Adrenal gland (tissue), 5 donors: Measurements from ENCODE around the gene RMDN3.

Source experiments
- CTCF ChIP-seq, 6 experiments: fragments of 450-650 bp in 4 of 6; fragments of 200-600 bp in 2 of 6; sonication (generic) in 1 of 6; IDR thresholded peaks; 1 replicate in 5 of 6; 2 replicates in 1 of 6; pipeline versions ENCODE4 v1.5.1 to v1.8.0; 2016 to 2021; ENCODE audit warnings: antibody characterized with exemption in 6 of 6, mild to moderate bottlenecking in 2 of 6, moderate library complexity in 1 of 6
- POLR2A ChIP-seq, 2 donors: fragments of 450-650 bp; IDR thresholded peaks; one replicate each; pipeline ENCODE4 v1.6.1; 2017; ENCODE audit warnings: antibody characterized with exemption in 2 of 2, mild to moderate bottlenecking in 2 of 2, moderate library complexity in 1 of 2
- donor health status: DM: no; HTN: no; CAD: no.

DNA sequence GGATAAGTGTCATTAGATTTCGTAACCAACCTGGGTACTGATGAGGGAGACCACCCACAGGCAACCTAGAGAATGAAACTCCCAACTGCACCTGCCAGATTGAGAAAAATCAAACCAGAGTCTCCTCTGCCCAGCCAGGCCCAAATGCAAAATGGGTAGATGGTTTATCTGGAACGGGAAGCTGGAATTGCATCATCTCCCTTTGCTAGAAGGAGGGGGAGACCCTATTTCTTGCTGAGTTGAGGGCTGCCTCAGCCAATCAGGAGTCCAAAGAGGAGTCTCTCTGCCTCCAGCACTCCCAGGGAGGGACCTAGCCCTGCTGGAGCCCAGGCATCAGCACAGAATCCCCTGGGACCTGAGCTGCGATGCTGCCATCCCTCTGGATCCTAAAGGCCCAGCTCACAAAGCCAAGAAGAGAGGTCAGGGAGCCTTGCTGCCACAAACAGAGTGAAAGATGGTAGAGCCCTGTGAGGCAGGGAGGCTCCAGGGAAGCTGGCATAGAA is 8.1 kb downstream of the RMDN3 start:
- no peak for TF ChIP-seq CTCF (IDR thresholded peaks at IDR 0.05)
- TF ChIP-seq POLR2A (IDR thresholded peaks at IDR 0.05), result no peak
